Skeletal muscle tissue (tissue), 4 donors: ENCODE data around the gene FRRS1. TPM values are rescaled to one million over a fixed set of nuclear protein-coding genes. Genes with fewer than 3 reads are reported as not detected.

ENCODE experiments used
- H3K27ac ChIP-seq: one replicate; pipeline ENCODE4 v1.7.0; 2013; ENCODE audit warnings: mild to moderate bottlenecking, low read depth, low read length, inconsistent platforms
- H3K27me3 ChIP-seq, 3 donors: one replicate each; pipeline ENCODE4 v1.7.0; 2013; ENCODE audit warnings: low read length in 3 of 3; ENCODE audit not compliant: control insufficient read depth in 3 of 3, insufficient read depth in 3 of 3
- H3K36me3 ChIP-seq, 3 donors: one replicate each; pipeline ENCODE4 v1.7.0; 2013; ENCODE audit warnings: low read length in 3 of 3; ENCODE audit not compliant: control insufficient read depth in 3 of 3, insufficient read depth in 3 of 3
- H3K4me1 ChIP-seq, 3 donors: one replicate each; pipeline ENCODE4 v1.7.0; 2013; ENCODE audit warnings: low read length in 3 of 3, mild to moderate bottlenecking in 3 of 3; ENCODE audit not compliant: control insufficient read depth in 3 of 3, insufficient read depth in 3 of 3
- H3K4me3 ChIP-seq, 3 donors: one replicate each; pipeline ENCODE4 v1.7.0; 2013; ENCODE audit warnings: low read length in 3 of 3
- H3K9ac ChIP-seq, 3 donors: one replicate each; pipeline ENCODE4 v1.7.0; 2013; ENCODE audit warnings: low read length in 3 of 3, mild to moderate bottlenecking in 3 of 3, moderate library complexity in 2 of 3, low read depth in 1 of 3
- H3K9me3 ChIP-seq, 3 donors: one replicate each; pipeline ENCODE4 v1.7.0; 2013; ENCODE audit warnings: low read length in 3 of 3; ENCODE audit not compliant: control insufficient read depth in 3 of 3
- total RNA-seq: library from RNA; depleted of rRNA; stranded (reverse); fragments of >200 nt; gene quantifications from one replicate; pipeline ENCODE4 v1.2.3, GENCODE V29; 2014
- donor health status: Osteomylitis.

The FRRS1 gene
- total RNA-seq, 1 donor from 2014 or later: 5.7 TPM

GRCh38 chr1:99691175-99691574 is 75.3 kb downstream of the FRRS1 start:
- no peak overlapping the region for H3K9ac ChIP-seq
- H3K9me3 ChIP-seq: no peaks in the 10 kb centered on the region
- H3K36me3 ChIP-seq: peaks cover 33 to 60% (median 41%) of the 10 kb centered on the region in 3 donors
- no peaks in the 10 kb centered on the region for H3K27me3 ChIP-seq
- peaks cover 0 to 8% (median 0%) of the 10 kb centered on the region in 3 donors for H3K4me1 ChIP-seq
- peak overlapping the region; percentile 37 for H3K27ac ChIP-seq
- no peak overlapping the region for H3K4me3 ChIP-seq

GRCh38 chr1:99685516-99686180 is 80.8 kb downstream of the FRRS1 start:
- peak overlapping the region; percentile 78 for H3K27ac ChIP-seq
- H3K36me3 ChIP-seq: peaks cover 16 to 32% (median 27%) of the 10 kb centered on the region in 3 donors
- H3K9me3 ChIP-seq: no peaks in the 10 kb centered on the region
- H3K4me1 ChIP-seq: peaks cover 21 to 43% (median 31%) of the 10 kb centered on the region in 3 donors
- H3K27me3 ChIP-seq: no peaks in the 10 kb centered on the region
- H3K9ac ChIP-seq: peak overlapping the region in 1 of 3 donors; percentile 17
- no peak overlapping the region for H3K4me3 ChIP-seq

GRCh38 chr1:99682291-99682751 is 84.1 kb downstream of the FRRS1 start:
- no peaks in the 10 kb centered on the region for H3K9me3 ChIP-seq
- H3K4me3 ChIP-seq: no peak overlapping the region
- peaks cover 0 to 21% (median 11%) of the 10 kb centered on the region in 3 donors for H3K36me3 ChIP-seq
- H3K27ac ChIP-seq: peak overlapping the region; percentile 43
- H3K9ac ChIP-seq: no peak overlapping the region
- peaks cover 29 to 64% (median 56%) of the 10 kb centered on the region in 3 donors for H3K4me1 ChIP-seq
- H3K27me3 ChIP-seq: no peaks in the 10 kb centered on the region

GRCh38 chr1:99681583-99681982 is 84.9 kb downstream of the FRRS1 start:
- Histone ChIP-seq H3K4me1 (peaks cover 32 to 64% (median 59%) of the 10 kb centered on the region in 3 donors), H3K36me3 (peaks cover 0 to 17% (median 6%) of the 10 kb centered on the region in 3 donors), H3K4me3 (peak overlapping the region in 1 of 3 donors; percentile 11), H3K27me3 (no peaks in the 10 kb centered on the region), H3K9me3 (no peaks in the 10 kb centered on the region), H3K27ac (peak overlapping the region; percentile 43), H3K9ac (peak overlapping the region in 1 of 3 donors; percentile 15)

GRCh38 chr1:99680270-99680669 is 86.2 kb downstream of the FRRS1 start:
- Histone ChIP-seq H3K27me3 (no peaks in the 10 kb centered on the region), H3K4me1 (peaks cover 27 to 67% (median 65%) of the 10 kb centered on the region in 3 donors), H3K9me3 (no peaks in the 10 kb centered on the region), H3K9ac (no peak overlapping the region), H3K36me3 (peaks cover 0 to 17% (median 6%) of the 10 kb centered on the region in 3 donors), H3K27ac (peak overlapping the region; percentile 51), H3K4me3 (no peak overlapping the region)

GRCh38 chr1:99677416-99677815 is 89.0 kb downstream of the FRRS1 start:
- H3K4me3 ChIP-seq: no peak overlapping the region
- H3K9me3 ChIP-seq: no peaks in the 10 kb centered on the region
- peaks cover 42 to 74% (median 69%) of the 10 kb centered on the region in 3 donors for H3K4me1 ChIP-seq
- peaks cover 0 to 21% (median 6%) of the 10 kb centered on the region in 3 donors for H3K36me3 ChIP-seq
- H3K9ac ChIP-seq: no peak overlapping the region
- no peaks in the 10 kb centered on the region for H3K27me3 ChIP-seq
- H3K27ac ChIP-seq: peak overlapping the region; percentile 45

GRCh38 chr1:99676876-99677275 is 89.6 kb downstream of the FRRS1 start:
- Histone ChIP-seq H3K4me3 (no peak overlapping the region), H3K9ac (no peak overlapping the region), H3K9me3 (no peaks in the 10 kb centered on the region), H3K4me1 (peaks cover 46 to 78% (median 69%) of the 10 kb centered on the region in 3 donors), H3K27ac (peak overlapping the region; percentile 45), H3K27me3 (no peaks in the 10 kb centered on the region), H3K36me3 (peaks cover 0 to 25% (median 6%) of the 10 kb centered on the region in 3 donors)

- Histone ChIP-seq H3K36me3 (peaks cover 0 to 27% (median 6%) of the 10 kb centered on the region in 3 donors), H3K27me3 (no peaks in the 10 kb centered on the region), H3K4me3 (no peak overlapping the region), H3K9ac (no peak overlapping the region), H3K4me1 (peaks cover 51 to 78% (median 70%) of the 10 kb centered on the region in 3 donors), H3K27ac (peak overlapping the region; percentile 86), H3K9me3 (no peaks in the 10 kb centered on the region)
Measured at GRCh38 chr1:99675994-99676393, 90.4 kb downstream of the FRRS1 start.

GRCh38 chr1:99675292-99675691 is 91.1 kb downstream of the FRRS1 start:
- Histone ChIP-seq H3K9me3 (no peaks in the 10 kb centered on the region), H3K4me1 (peaks cover 55 to 81% (median 73%) of the 10 kb centered on the region in 3 donors), H3K36me3 (peaks cover 0 to 27% (median 4%) of the 10 kb centered on the region in 3 donors), H3K27me3 (no peaks in the 10 kb centered on the region), H3K9ac (no peak overlapping the region), H3K4me3 (no peak overlapping the region), H3K27ac (peak overlapping the region; percentile 86)
